ENCODE data around the gene SCG3. TPM values are rescaled to one million over a fixed set of nuclear protein-coding genes. Genes with fewer than 3 reads are reported as not detected.

The SCG3 gene
- total RNA-seq, 4 donors from 2014 or later: not detected

DNA sequence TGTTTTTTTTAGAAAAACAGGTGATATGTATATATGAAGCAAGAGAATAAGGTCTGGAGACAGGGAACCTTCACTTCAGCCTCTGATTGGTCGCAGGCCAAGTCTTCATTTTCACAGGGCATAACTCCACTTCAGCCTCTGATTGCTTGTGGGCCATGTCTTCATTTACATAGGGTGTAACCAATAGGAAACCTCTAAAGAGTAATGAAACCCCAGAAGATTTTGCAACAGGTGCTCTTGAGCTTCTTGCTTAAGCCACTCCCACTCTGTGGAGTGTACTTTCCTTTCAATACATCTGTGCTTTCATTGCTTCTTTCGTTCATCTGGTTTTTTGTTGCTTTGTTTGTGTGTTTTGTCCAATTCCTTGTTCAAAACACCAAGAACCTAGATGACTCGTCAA, 22.6 kb upstream of the SCG3 start:
- Histone ChIP-seq H3K4me3 (no peak overlapping the region), H3K4me1 (no peaks in the 10 kb centered on the region), H3K27me3 (no peaks in the 10 kb centered on the region), H3K9me3 (no peaks in the 10 kb centered on the region), H3K36me3 (no peaks in the 10 kb centered on the region), H3K27ac (no peak overlapping the region)
- in situ Hi-C loops (cut with MboI; ENCODE audit: low sequenced_read_pairs in 4 of 4) (no loop called here), intact Hi-C loops (cut with DNase I; ENCODE audit: low total_unique reads) (no loop called here)
- TF ChIP-seq CTCF (IDR thresholded peaks at IDR 0.05 in 4 of 5, conservative IDR thresholded peaks at IDR 0.05 in 1 of 5) (no peak), POLR2A (IDR thresholded peaks at IDR 0.05) (no peak)
- no peak for ATAC-seq
- no peak for DNase-seq

- no peaks in the 10 kb centered on the region for H3K9me3 ChIP-seq
- H3K36me3 ChIP-seq: no peaks in the 10 kb centered on the region
- in situ Hi-C loops (cut with MboI; ENCODE audit: low sequenced_read_pairs in 4 of 4): no loop called here
- H3K27ac ChIP-seq: no peak overlapping the region
- no peak for ATAC-seq
- TF ChIP-seq CTCF (IDR thresholded peaks at IDR 0.05 in 4 of 5, conservative IDR thresholded peaks at IDR 0.05 in 1 of 5) (no peak), POLR2A (IDR thresholded peaks at IDR 0.05) (no peak)
- H3K4me1 ChIP-seq: no peaks in the 10 kb centered on the region
- DNase-seq: no peak
- H3K4me3 ChIP-seq: no peak overlapping the region
- intact Hi-C loops (cut with DNase I; ENCODE audit: low total_unique reads): no loop called here
- no peaks in the 10 kb centered on the region for H3K27me3 ChIP-seq
Observed at GRCh38 chr15:51661072-51661471, 20.2 kb upstream of the SCG3 start.

DNA sequence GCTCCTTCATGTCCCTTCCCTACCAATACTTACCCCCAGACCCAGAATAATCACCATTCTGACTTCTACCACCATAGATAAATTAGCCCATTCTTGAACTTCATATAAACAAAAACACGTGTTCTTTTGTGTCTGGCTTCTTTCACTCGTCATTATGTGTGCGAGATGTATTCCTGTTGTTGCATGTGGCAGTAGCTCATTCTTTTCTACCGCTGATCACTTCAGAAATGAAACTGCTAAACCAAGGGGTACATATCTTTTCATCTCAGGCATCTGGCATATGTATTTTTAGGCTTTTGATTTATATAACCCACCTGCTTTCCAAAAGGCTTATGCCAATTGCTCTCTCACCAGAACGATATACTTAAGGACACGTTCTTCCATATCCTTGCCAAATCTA, 13.8 kb upstream of the SCG3 start:
- ATAC-seq (no peak), DNase-seq (no peak)
- no peaks in the 10 kb centered on the region for H3K9me3 ChIP-seq
- no peaks in the 10 kb centered on the region for H3K36me3 ChIP-seq
- intact Hi-C loops (cut with DNase I; ENCODE audit: low total_unique reads): no loop called here
- no peaks in the 10 kb centered on the region for H3K4me1 ChIP-seq
- no peak overlapping the region for H3K4me3 ChIP-seq
- no peak overlapping the region for H3K27ac ChIP-seq
- TF ChIP-seq CTCF (IDR thresholded peaks at IDR 0.05 in 4 of 5, conservative IDR thresholded peaks at IDR 0.05 in 1 of 5) (no peak), POLR2A (IDR thresholded peaks at IDR 0.05) (no peak)
- H3K27me3 ChIP-seq: no peaks in the 10 kb centered on the region
- in situ Hi-C loops (cut with MboI; ENCODE audit: low sequenced_read_pairs in 4 of 4): no loop called here

- Histone ChIP-seq H3K4me3 (no peak overlapping the region), H3K36me3 (no peaks in the 10 kb centered on the region), H3K27ac (no peak overlapping the region), H3K9me3 (no peaks in the 10 kb centered on the region), H3K4me1 (no peaks in the 10 kb centered on the region), H3K27me3 (no peaks in the 10 kb centered on the region)
- TF ChIP-seq POLR2A (IDR thresholded peaks at IDR 0.05) (no peak), CTCF (IDR thresholded peaks at IDR 0.05 in 4 of 5, conservative IDR thresholded peaks at IDR 0.05 in 1 of 5) (no peak)
- in situ Hi-C loops (cut with MboI; ENCODE audit: low sequenced_read_pairs in 4 of 4) (no loop called here), intact Hi-C loops (cut with DNase I; ENCODE audit: low total_unique reads) (no loop called here)
- ATAC-seq (no peak), DNase-seq (no peak)
Observed at GRCh38 chr15:51668446-51668845, 12.9 kb upstream of the SCG3 start.

- H3K27me3 ChIP-seq: no peaks in the 10 kb centered on the region
- H3K36me3 ChIP-seq: no peaks in the 10 kb centered on the region
- ATAC-seq (no peak), DNase-seq (no peak)
- intact Hi-C loops (cut with DNase I; ENCODE audit: low total_unique reads) (no loop called here), in situ Hi-C loops (cut with MboI; ENCODE audit: low sequenced_read_pairs in 4 of 4) (no loop called here)
- no peaks in the 10 kb centered on the region for H3K9me3 ChIP-seq
- no peak overlapping the region for H3K4me3 ChIP-seq
- no peaks in the 10 kb centered on the region for H3K4me1 ChIP-seq
- TF ChIP-seq CTCF (IDR thresholded peaks at IDR 0.05 in 4 of 5, conservative IDR thresholded peaks at IDR 0.05 in 1 of 5): no peak
- TF ChIP-seq POLR2A (IDR thresholded peaks at IDR 0.05): no peak
- H3K27ac ChIP-seq: no peak overlapping the region
Observed at GRCh38 chr15:51669381-51669780, 11.9 kb upstream of the SCG3 start.

All from gastrocnemius medialis (tissue), 4 donors.